Uterus (tissue), 4 donors: ENCODE measurements around the gene GBE1. TPM values are rescaled to one million over a fixed set of nuclear protein-coding genes. Genes with fewer than 3 reads are reported as not detected.

Experiments used
- DNase-seq, 2 donors: peaks; one replicate each; pipeline ENCODE4 v3.0.0-alpha.2; 2019 to 2020
- H3K27ac ChIP-seq, 2 donors: fragments of 200-600 bp; sonication (generic); 1 replicate in 1 of 2; 2 replicates in 1 of 2; pipeline ENCODE4 v1.5.1; 2016 to 2018
- H3K27me3 ChIP-seq, 2 donors: fragments of 200-600 bp; sonication (generic); one replicate each; pipeline ENCODE4 v1.5.1; 2018 to 2019; ENCODE audit warnings: control low read depth in 1 of 2
- H3K36me3 ChIP-seq, 2 donors: fragments of 200-600 bp; sonication (generic); one replicate each; pipeline ENCODE4 v1.5.1; 2019; ENCODE audit warnings: control low read depth in 1 of 2
- H3K4me1 ChIP-seq, 2 donors: fragments of 200-600 bp; sonication (generic); one replicate each; pipeline ENCODE4 v1.5.1; 2018 to 2019; ENCODE audit warnings: control low read depth in 1 of 2
- H3K4me3 ChIP-seq, 2 donors: fragments of 200-600 bp; sonication (generic); 1 replicate in 1 of 2; 2 replicates in 1 of 2; pipeline ENCODE4 v1.5.1; 2018 to 2019; ENCODE audit warnings: mild to moderate bottlenecking in 1 of 2
- H3K9me3 ChIP-seq, 2 donors: fragments of 200-600 bp; sonication (generic); one replicate each; pipeline ENCODE4 v1.5.1; 2019; ENCODE audit warnings: control low read depth in 1 of 2
- POLR2A ChIP-seq, 2 donors: fragments of 450-650 bp; IDR thresholded peaks; one replicate each; pipeline ENCODE4 v1.6.1; 2016; ENCODE audit warnings: antibody characterized with exemption in 2 of 2, mild to moderate bottlenecking in 1 of 2, moderate library complexity in 1 of 2
- intact Hi-C: fragments of 100-400 bp; cut with DNase I; formaldehyde crosslinking; loops from one replicate; pipeline ENCODE4 v1.15.1; 2023; ENCODE audit warnings: low total_unique reads
- total RNA-seq, 4 donors: library from RNA; depleted of rRNA in 3 of 4; stranded (reverse); fragments of >200 nt in 3 of 4; gene quantifications; one replicate each; pipeline versions ENCODE4 v1.1.0 to v1.2.4, GENCODE V29; 2014 to 2023
- TF ChIP-seq, protein P1 (sequence below), 4 experiments: fragments of 200-600 bp in 2 of 4; fragments of 450-650 bp in 2 of 4; sonication (generic) in 2 of 4; IDR thresholded peaks; one replicate each; pipeline ENCODE4 v1.5.1; 2016 to 2019; ENCODE audit warnings: antibody characterized with exemption in 4 of 4, mild to moderate bottlenecking in 2 of 4, moderate library complexity in 1 of 4
- donor health status: DM: yes; HTN: yes; CAD: no.

Gene GBE1
- total RNA-seq, 4 donors from 2014 or later = 9.2 to 33.8 (median 24.9) TPM

DNA sequence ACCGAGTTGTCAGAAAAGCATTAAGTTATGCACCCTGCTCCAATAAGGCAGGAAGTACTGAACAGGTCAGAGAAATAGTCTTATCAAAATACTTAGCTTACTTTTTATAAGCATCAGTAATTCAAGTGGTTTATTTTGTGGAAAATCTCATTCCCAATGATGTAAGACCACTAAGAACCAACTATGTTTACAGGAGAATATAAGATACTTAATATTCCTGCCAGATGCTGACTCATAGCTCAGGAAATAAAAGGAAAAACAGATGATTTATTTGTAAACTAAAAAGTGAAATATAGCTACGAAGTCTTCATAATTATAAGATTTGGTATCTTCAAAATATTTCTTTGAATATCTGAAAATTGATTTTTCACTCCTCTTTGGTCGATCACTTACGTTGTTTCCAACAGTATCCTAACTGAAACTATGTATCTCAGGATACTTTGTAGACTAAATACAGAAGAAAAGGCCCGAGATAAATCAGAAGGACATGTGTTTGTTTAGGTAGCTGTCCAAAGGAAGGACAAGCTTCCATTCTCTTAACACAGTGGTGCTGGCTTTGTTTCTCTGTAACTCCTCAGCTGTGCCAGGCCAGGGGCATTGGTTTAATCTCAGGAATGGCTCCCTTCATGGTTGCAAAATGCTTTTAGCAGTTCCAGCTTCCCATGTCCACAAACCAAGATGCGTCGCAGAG, 295.8 kb downstream of the GBE1 start:
- Histone ChIP-seq H3K9me3 (no peaks in the 10 kb centered on the region), H3K4me3 (no peak overlapping the region), H3K4me1 (no peaks in the 10 kb centered on the region), H3K27me3 (no peaks in the 10 kb centered on the region), H3K36me3 (no peaks in the 10 kb centered on the region), H3K27ac (no peak overlapping the region)
- intact Hi-C loops = no loop called here
- DNase-seq = no peak
- TF ChIP-seq, protein P1, sequence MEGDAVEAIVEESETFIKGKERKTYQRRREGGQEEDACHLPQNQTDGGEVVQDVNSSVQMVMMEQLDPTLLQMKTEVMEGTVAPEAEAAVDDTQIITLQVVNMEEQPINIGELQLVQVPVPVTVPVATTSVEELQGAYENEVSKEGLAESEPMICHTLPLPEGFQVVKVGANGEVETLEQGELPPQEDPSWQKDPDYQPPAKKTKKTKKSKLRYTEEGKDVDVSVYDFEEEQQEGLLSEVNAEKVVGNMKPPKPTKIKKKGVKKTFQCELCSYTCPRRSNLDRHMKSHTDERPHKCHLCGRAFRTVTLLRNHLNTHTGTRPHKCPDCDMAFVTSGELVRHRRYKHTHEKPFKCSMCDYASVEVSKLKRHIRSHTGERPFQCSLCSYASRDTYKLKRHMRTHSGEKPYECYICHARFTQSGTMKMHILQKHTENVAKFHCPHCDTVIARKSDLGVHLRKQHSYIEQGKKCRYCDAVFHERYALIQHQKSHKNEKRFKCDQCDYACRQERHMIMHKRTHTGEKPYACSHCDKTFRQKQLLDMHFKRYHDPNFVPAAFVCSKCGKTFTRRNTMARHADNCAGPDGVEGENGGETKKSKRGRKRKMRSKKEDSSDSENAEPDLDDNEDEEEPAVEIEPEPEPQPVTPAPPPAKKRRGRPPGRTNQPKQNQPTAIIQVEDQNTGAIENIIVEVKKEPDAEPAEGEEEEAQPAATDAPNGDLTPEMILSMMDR (IDR thresholded peaks at IDR 0.05) = no peak
- no peak for TF ChIP-seq POLR2A (IDR thresholded peaks at IDR 0.05)

DNA sequence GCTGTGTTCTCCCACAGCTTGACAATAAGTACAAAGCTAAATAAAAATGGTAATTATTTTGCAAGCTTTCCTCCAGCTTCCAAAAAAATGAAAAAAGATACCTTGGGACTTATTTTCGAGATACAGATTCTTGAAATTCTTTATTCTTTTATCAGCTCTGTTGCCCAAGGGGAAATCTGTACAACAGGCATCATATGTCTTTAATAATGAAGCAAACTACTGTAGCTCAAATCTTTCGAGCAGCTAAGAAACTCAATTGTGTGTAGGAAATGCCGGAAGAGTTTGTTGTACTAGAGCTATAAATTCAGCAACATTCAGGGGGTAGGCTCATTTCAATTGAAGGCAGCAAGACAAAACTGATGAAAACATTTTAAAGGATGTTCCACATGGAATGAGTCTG, 297.7 kb downstream of the GBE1 start:
- intact Hi-C loops = no loop called here
- no peaks in the 10 kb centered on the region for H3K36me3 ChIP-seq
- no peak overlapping the region for H3K4me3 ChIP-seq
- H3K4me1 ChIP-seq = no peaks in the 10 kb centered on the region
- TF ChIP-seq, protein P1 (IDR thresholded peaks at IDR 0.05) = no peak
- H3K9me3 ChIP-seq = no peaks in the 10 kb centered on the region
- no peaks in the 10 kb centered on the region for H3K27me3 ChIP-seq
- H3K27ac ChIP-seq = no peak overlapping the region
- DNase-seq = no peak

DNA sequence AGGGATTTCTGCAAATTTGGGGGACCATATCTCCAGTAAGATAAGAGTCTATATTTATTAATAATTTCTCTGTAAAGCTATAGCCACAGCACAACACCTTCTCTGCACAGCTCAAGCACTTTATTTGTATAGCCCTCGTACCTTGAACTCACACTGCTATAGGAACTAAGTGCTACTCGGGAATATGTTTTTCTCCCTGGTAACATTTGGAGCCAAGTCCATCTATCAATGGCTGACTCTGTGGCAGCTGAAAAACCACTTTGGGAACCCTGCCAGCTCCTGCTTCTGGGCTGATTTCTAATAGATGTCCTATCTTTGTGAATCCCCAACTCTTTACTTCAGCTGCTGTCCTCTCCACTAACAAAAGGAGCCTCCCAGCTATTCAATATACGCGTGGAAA, 298.5 kb downstream of the GBE1 start:
- intact Hi-C loops = no loop called here

DNA sequence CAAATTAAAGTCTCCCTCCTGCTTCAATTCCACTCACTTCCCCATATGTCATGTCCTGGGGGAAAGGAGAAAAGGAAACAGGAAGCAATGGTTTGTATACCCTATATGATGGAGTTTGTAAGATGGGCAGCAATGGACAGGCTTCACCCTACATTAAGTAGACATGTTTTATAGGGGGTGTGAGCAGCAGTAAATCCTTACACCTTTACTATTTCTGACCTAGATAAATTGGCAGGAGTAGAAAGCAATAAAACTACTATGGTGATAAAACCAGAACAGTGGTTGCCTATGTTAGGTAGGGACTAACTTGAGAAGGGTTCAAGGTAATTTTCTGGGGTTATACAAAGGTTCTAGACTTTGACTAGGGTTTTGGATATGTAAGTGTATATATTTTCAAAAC, 301.7 kb downstream of the GBE1 start:
- Histone ChIP-seq H3K36me3 (no peaks in the 10 kb centered on the region), H3K9me3 (no peaks in the 10 kb centered on the region), H3K4me3 (no peak overlapping the region), H3K4me1 (no peaks in the 10 kb centered on the region), H3K27ac (no peak overlapping the region), H3K27me3 (no peaks in the 10 kb centered on the region)
- TF ChIP-seq, protein P1 (IDR thresholded peaks at IDR 0.05) = no peak
- no peak for DNase-seq
- intact Hi-C loops = no loop called here

More for the DNA sequence above, 298.5 kb downstream of the GBE1 start:
- no peaks in the 10 kb centered on the region for H3K4me1 ChIP-seq
- no peaks in the 10 kb centered on the region for H3K36me3 ChIP-seq
- no peak for DNase-seq
- TF ChIP-seq POLR2A (IDR thresholded peaks at IDR 0.05) = no peak
- TF ChIP-seq, protein P1 (IDR thresholded peaks at IDR 0.05) = no peak
- H3K27ac ChIP-seq = no peak overlapping the region
- no peaks in the 10 kb centered on the region for H3K27me3 ChIP-seq
- H3K9me3 ChIP-seq = no peaks in the 10 kb centered on the region
- H3K4me3 ChIP-seq = no peak overlapping the region

DNA sequence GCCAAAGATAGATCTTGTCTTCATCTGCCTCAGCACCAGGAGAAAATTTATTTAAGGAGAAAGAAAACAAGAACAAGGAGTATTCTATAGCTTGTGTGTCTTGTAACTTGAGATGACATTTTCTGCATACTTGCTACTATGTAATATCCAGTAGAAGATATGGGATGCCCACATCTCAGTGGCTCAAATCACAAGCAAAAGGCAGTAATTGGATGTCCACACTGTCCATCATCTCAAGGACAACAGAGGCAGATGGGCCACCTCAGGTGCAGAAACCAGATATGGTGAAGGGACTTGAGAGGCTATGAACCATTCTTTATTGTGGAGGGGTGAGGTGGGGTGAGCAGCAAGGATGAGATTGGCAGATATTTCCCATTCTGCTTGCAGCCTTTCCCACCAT, 309.0 kb downstream of the GBE1 start:
- no peaks in the 10 kb centered on the region for H3K4me1 ChIP-seq
- intact Hi-C loops = no loop called here
- no peaks in the 10 kb centered on the region for H3K9me3 ChIP-seq
- H3K36me3 ChIP-seq = no peaks in the 10 kb centered on the region
- H3K27me3 ChIP-seq = no peaks in the 10 kb centered on the region
- no peak overlapping the region for H3K27ac ChIP-seq
- no peak overlapping the region for H3K4me3 ChIP-seq
- TF ChIP-seq, protein P1 (IDR thresholded peaks at IDR 0.05) = no peak
- TF ChIP-seq POLR2A (IDR thresholded peaks at IDR 0.05) = no peak
- DNase-seq = no peak
